Measurements from ENCODE around the gene KATNB1. TPM values are rescaled to one million over a fixed set of nuclear protein-coding genes. Genes with fewer than 3 reads are reported as not detected.

Gene KATNB1
- polyA plus RNA-seq, 2 of the 4 experiments (the other 2 are of a cell fraction), result 21.0 to 21.1 TPM

DNA sequence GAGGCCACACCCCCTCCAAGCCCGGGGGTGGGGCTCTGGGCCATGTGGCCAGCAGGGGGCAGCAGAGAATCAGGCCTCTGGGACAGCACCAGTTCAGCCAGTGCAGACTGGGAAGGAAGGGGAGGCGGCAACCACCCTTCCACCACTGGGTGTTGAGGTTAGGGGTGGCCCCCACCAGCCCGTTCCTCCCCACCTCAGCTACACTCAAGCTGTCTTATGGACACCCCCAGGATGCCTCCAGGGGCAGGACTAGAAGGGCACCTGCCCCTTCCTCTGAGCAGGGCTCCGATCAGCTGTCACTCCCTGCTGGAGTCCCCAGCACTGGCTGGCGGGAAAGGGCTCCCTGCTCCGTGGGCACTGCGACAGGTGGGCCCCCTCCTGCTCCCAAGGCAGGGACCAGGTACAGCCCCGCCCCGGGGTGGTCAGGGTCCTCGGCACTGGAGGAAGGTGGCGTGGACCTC is 21.8 kb downstream of the KATNB1 start (continued):
- TF ChIP-seq, protein P1, sequence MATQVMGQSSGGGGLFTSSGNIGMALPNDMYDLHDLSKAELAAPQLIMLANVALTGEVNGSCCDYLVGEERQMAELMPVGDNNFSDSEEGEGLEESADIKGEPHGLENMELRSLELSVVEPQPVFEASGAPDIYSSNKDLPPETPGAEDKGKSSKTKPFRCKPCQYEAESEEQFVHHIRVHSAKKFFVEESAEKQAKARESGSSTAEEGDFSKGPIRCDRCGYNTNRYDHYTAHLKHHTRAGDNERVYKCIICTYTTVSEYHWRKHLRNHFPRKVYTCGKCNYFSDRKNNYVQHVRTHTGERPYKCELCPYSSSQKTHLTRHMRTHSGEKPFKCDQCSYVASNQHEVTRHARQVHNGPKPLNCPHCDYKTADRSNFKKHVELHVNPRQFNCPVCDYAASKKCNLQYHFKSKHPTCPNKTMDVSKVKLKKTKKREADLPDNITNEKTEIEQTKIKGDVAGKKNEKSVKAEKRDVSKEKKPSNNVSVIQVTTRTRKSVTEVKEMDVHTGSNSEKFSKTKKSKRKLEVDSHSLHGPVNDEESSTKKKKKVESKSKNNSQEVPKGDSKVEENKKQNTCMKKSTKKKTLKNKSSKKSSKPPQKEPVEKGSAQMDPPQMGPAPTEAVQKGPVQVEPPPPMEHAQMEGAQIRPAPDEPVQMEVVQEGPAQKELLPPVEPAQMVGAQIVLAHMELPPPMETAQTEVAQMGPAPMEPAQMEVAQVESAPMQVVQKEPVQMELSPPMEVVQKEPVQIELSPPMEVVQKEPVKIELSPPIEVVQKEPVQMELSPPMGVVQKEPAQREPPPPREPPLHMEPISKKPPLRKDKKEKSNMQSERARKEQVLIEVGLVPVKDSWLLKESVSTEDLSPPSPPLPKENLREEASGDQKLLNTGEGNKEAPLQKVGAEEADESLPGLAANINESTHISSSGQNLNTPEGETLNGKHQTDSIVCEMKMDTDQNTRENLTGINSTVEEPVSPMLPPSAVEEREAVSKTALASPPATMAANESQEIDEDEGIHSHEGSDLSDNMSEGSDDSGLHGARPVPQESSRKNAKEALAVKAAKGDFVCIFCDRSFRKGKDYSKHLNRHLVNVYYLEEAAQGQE (IDR thresholded peaks at IDR 0.05), result no peak
- TF ChIP-seq HES2 (IDR thresholded peaks at IDR 0.05) (no peak), MAZ (IDR thresholded peaks at IDR 0.05; ENCODE audit: borderline replicate concordance, low read depth, low read length) (0 out of 2 replicates have a peak, but pooled peaks have one; percentile 61), ZNF302 (CRISPR knock-in tag; IDR thresholded peaks at IDR 0.05) (no peak), RARB (CRISPR knock-in tag; IDR thresholded peaks at IDR 0.05) (no peak), CEBPB (IDR thresholded peaks at IDR 0.05) (no peak), MAX (IDR thresholded peaks at IDR 0.05) (peak; percentile 49), RCOR1 (IDR thresholded peaks at IDR 0.05; ENCODE audit: low read depth, low read length) (no peak), POLR2A (IDR thresholded peaks at IDR 0.05; ENCODE audit: low read length) (no peak), KDM5A (IDR thresholded peaks at IDR 0.05) (no peak), PHF8 (IDR thresholded peaks at IDR 0.05; ENCODE audit: borderline replicate concordance, low read depth) (no peak), ZSCAN20 (CRISPR knock-in tag; IDR thresholded peaks at IDR 0.05) (no peak), TFCP2L1 (CRISPR knock-in tag; IDR thresholded peaks at IDR 0.05) (0 out of 2 replicates have a peak, but pooled peaks have one; percentile 14), RNF2 (IDR thresholded peaks at IDR 0.05; ENCODE audit: borderline replicate concordance, low read depth) (no peak), ZFP36 (IDR thresholded peaks at IDR 0.05; ENCODE audit: borderline replicate concordance, partially characterized antibody) (no peak), MAFK (IDR thresholded peaks at IDR 0.05; ENCODE audit: partially characterized antibody) (no peak), HEYL (CRISPR knock-in tag; IDR thresholded peaks at IDR 0.05) (no peak), EP300 (IDR thresholded peaks at IDR 0.05) (no peak), EHMT2 (IDR thresholded peaks at IDR 0.05; ENCODE audit: low read depth) (no peak), POLR2AphosphoS2 (conservative IDR thresholded peaks at IDR 0.05; ENCODE audit: low read length) (no peak), MYC (IDR thresholded peaks at IDR 0.05; ENCODE audit: borderline replicate concordance, low read length) (no peak), JUNB (IDR thresholded peaks at IDR 0.05) (no peak), RAD21 (conservative IDR thresholded peaks at IDR 0.05 in 1 of 2, IDR thresholded peaks at IDR 0.05 in 1 of 2) (peak; percentile 83 to 90), FOSB (CRISPR knock-in tag; IDR thresholded peaks at IDR 0.05) (no peak), FOXS1 (CRISPR knock-in tag; IDR thresholded peaks at IDR 0.05) (no peak), EHF (CRISPR knock-in tag; IDR thresholded peaks at IDR 0.05) (no peak), CBX8 (IDR thresholded peaks at IDR 0.05) (no peak), CBX2 (IDR thresholded peaks at IDR 0.05; ENCODE audit: borderline replicate concordance, low read depth) (no peak), HOXB13 (CRISPR knock-in tag; IDR thresholded peaks at IDR 0.05; ENCODE audit: low read depth) (no peak)
- TF ChIP-seq, protein P2, sequence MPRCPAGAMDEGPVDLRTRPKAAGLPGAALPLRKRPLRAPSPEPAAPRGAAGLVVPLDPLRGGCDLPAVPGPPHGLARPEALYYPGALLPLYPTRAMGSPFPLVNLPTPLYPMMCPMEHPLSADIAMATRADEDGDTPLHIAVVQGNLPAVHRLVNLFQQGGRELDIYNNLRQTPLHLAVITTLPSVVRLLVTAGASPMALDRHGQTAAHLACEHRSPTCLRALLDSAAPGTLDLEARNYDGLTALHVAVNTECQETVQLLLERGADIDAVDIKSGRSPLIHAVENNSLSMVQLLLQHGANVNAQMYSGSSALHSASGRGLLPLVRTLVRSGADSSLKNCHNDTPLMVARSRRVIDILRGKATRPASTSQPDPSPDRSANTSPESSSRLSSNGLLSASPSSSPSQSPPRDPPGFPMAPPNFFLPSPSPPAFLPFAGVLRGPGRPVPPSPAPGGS (IDR thresholded peaks at IDR 0.05), result no peak
- TF ChIP-seq, protein P3, sequence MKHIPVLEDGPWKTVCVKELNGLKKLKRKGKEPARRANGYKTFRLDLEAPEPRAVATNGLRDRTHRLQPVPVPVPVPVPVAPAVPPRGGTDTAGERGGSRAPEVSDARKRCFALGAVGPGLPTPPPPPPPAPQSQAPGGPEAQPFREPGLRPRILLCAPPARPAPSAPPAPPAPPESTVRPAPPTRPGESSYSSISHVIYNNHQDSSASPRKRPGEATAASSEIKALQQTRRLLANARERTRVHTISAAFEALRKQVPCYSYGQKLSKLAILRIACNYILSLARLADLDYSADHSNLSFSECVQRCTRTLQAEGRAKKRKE (CRISPR knock-in tag; IDR thresholded peaks at IDR 0.05; ENCODE audit: low read depth), result no peak
- TF ChIP-seq, protein P4, sequence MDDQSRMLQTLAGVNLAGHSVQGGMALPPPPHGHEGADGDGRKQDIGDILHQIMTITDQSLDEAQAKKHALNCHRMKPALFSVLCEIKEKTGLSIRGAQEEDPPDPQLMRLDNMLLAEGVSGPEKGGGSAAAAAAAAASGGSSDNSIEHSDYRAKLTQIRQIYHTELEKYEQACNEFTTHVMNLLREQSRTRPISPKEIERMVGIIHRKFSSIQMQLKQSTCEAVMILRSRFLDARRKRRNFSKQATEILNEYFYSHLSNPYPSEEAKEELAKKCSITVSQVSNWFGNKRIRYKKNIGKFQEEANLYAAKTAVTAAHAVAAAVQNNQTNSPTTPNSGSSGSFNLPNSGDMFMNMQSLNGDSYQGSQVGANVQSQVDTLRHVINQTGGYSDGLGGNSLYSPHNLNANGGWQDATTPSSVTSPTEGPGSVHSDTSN (IDR thresholded peaks at IDR 0.05), result no peak
- TF ChIP-seq, protein P5, sequence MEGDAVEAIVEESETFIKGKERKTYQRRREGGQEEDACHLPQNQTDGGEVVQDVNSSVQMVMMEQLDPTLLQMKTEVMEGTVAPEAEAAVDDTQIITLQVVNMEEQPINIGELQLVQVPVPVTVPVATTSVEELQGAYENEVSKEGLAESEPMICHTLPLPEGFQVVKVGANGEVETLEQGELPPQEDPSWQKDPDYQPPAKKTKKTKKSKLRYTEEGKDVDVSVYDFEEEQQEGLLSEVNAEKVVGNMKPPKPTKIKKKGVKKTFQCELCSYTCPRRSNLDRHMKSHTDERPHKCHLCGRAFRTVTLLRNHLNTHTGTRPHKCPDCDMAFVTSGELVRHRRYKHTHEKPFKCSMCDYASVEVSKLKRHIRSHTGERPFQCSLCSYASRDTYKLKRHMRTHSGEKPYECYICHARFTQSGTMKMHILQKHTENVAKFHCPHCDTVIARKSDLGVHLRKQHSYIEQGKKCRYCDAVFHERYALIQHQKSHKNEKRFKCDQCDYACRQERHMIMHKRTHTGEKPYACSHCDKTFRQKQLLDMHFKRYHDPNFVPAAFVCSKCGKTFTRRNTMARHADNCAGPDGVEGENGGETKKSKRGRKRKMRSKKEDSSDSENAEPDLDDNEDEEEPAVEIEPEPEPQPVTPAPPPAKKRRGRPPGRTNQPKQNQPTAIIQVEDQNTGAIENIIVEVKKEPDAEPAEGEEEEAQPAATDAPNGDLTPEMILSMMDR (IDR thresholded peaks at IDR 0.05), result peak; percentile 88
- TF ChIP-seq, protein P6, sequence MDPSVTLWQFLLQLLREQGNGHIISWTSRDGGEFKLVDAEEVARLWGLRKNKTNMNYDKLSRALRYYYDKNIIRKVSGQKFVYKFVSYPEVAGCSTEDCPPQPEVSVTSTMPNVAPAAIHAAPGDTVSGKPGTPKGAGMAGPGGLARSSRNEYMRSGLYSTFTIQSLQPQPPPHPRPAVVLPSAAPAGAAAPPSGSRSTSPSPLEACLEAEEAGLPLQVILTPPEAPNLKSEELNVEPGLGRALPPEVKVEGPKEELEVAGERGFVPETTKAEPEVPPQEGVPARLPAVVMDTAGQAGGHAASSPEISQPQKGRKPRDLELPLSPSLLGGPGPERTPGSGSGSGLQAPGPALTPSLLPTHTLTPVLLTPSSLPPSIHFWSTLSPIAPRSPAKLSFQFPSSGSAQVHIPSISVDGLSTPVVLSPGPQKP (IDR thresholded peaks at IDR 0.05; ENCODE audit: low read depth, low read length), result no peak

Measured in A549 (cell line).